ENCODE results near the gene DYNLT2.

The DYNLT2 gene

GRCh38 chr6:169738204-169738975 lies 13.0 kb downstream of the DYNLT2 start:
- no peak for DNase-seq (ENCODE audit: low spot score)

- DNase-seq (ENCODE audit: low spot score), result no peak
Observed at GRCh38 chr6:169729961-169730360, 21.4 kb downstream of the DYNLT2 start.

- DNase-seq (ENCODE audit: low spot score), result no peak
Observed at GRCh38 chr6:169726963-169727362, 24.4 kb downstream of the DYNLT2 start.

- no peak for DNase-seq (ENCODE audit: low spot score)
Observed at GRCh38 chr6:169726049-169726400, 25.3 kb downstream of the DYNLT2 start.

GRCh38 chr6:169725125-169726048 lies 26.0 kb downstream of the DYNLT2 start:
- DNase-seq (ENCODE audit: low spot score), result peak; percentile 60

- DNase-seq (ENCODE audit: low spot score), result peak; percentile 91
Observed at GRCh38 chr6:169724494-169725124, 26.8 kb downstream of the DYNLT2 start, which contains the start of gene PHF10. Gene PHF10, minus strand, starts transcription at chr6:169724500. Its CDS starts 569 bp downstream, at chr6:169723931.

GRCh38 chr6:169723991-169724493 lies 27.3 kb downstream of the DYNLT2 start:
- peak; percentile 83 for DNase-seq (ENCODE audit: low spot score)

GRCh38 chr6:169723200-169723909 lies 28.0 kb downstream of the DYNLT2 start:
- peak; percentile 69 for DNase-seq (ENCODE audit: low spot score)

- DNase-seq (ENCODE audit: low spot score), result peak; percentile 39
Observed at GRCh38 chr6:169722362-169723199, 28.8 kb downstream of the DYNLT2 start.

GRCh38 chr6:169720207-169720855 lies 31.0 kb downstream of the DYNLT2 start:
- no peak for DNase-seq (ENCODE audit: low spot score)

- no peak for DNase-seq (ENCODE audit: low spot score)
Observed at GRCh38 chr6:169719117-169719516, 32.3 kb downstream of the DYNLT2 start.

- no peak for DNase-seq (ENCODE audit: low spot score)
Observed at GRCh38 chr6:169714595-169714994, 36.8 kb downstream of the DYNLT2 start.

GRCh38 chr6:169714178-169714577 lies 37.2 kb downstream of the DYNLT2 start:
- no peak for DNase-seq (ENCODE audit: low spot score)

- DNase-seq (ENCODE audit: low spot score), result no peak
Observed at GRCh38 chr6:169710009-169710408, 41.4 kb downstream of the DYNLT2 start.

- DNase-seq (ENCODE audit: low spot score), result no peak
Observed at GRCh38 chr6:169709293-169709692, 42.1 kb downstream of the DYNLT2 start.

GRCh38 chr6:169707772-169708171 lies 43.6 kb downstream of the DYNLT2 start:
- DNase-seq (ENCODE audit: low spot score), result no peak

- no peak for DNase-seq (ENCODE audit: low spot score)
Observed at GRCh38 chr6:169702840-169703246, 48.5 kb downstream of the DYNLT2 start.

GRCh38 chr6:169701954-169702839 lies 49.2 kb downstream of the DYNLT2 start, which contains the start of the genes C6orf120 and WDR27:
Gene C6orf120, plus strand, starts transcription at chr6:169702126. Its CDS starts 334 bp downstream, at chr6:169702460.
Gene WDR27, minus strand, starts transcription at chr6:169702029. Its CDS starts 13,024 bp downstream, at chr6:169689005.
- peak; percentile 94 for DNase-seq (ENCODE audit: low spot score)

Measured in iPS-NIHi11 (cell line).